GM13977 (cell line): ENCODE results near the gene CDC6.
"Not testable (repeated sequence)": the region's sequence is repeated elsewhere in the genome, so short reads cannot be mapped to it uniquely, and the experiment has no call there.

Source experiments
- DNase-seq: peaks from one replicate; pipeline ENCODE4 v3.0.0; 2012; ENCODE audit warnings: low spot score
- in situ Hi-C: fragments of 300-500 bp; cut with MboI; formaldehyde crosslinking; loops from one replicate; pipeline ENCODE4 v1.12.0; 2022; ENCODE audit warnings: low sequenced_read_pairs, low pct_unique_long_range_greater_than_20kb, mixed read lengths, inconsistent platforms; ENCODE audit not compliant: unreplicated experiment
- TF ChIP-seq, protein P1 (sequence below): IDR thresholded peaks from 2 replicates; pipeline ENCODE4 v1.5.1; 2012; ENCODE audit warnings: mild to moderate bottlenecking, control low read depth; ENCODE audit not compliant: insufficient read depth; ENCODE audit errors: extremely low read depth, missing control alignments

The CDC6 gene

DNA sequence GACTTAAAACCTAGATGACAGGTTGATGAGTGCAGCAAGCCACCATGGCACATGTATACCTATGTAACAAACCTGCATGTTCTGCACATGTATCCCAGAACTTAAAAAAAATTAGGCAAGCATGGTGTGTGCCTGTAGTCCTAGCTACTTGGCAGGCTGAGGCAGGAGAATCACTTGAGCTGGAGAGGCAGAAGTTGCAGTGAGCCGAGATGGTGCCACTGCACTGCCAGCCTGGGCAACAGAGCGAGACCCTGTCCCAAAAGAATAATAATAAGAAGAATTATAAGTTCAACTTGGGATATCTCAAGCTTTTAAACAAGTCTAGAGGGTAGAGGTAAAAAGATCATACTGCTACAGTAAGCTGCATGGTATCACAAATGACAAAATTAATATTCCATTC, 9.8 kb downstream of the CDC6 start:
- TF ChIP-seq, protein P1, sequence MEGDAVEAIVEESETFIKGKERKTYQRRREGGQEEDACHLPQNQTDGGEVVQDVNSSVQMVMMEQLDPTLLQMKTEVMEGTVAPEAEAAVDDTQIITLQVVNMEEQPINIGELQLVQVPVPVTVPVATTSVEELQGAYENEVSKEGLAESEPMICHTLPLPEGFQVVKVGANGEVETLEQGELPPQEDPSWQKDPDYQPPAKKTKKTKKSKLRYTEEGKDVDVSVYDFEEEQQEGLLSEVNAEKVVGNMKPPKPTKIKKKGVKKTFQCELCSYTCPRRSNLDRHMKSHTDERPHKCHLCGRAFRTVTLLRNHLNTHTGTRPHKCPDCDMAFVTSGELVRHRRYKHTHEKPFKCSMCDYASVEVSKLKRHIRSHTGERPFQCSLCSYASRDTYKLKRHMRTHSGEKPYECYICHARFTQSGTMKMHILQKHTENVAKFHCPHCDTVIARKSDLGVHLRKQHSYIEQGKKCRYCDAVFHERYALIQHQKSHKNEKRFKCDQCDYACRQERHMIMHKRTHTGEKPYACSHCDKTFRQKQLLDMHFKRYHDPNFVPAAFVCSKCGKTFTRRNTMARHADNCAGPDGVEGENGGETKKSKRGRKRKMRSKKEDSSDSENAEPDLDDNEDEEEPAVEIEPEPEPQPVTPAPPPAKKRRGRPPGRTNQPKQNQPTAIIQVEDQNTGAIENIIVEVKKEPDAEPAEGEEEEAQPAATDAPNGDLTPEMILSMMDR, result no peak
- in situ Hi-C loops, result no loop called here
- DNase-seq, result no peak

DNA sequence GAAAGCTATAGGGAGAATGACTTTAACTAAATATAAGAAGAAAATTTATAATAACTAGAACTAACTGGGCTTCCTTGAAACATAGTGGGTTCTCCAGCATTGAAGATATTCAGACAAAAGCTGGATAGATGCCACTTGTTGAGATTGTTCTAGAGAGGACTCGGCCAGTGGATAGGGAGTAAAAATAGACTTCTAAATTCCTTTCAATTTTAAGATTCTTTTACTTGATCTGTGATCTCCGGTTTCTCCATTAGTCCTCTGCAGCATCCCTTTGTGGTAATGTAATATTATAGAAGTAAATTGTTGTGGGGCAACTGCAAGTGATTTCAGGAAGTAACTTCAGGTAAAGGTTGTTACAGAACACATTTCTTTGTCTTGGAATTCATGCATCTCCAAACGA, 11.0 kb downstream of the CDC6 start:
- TF ChIP-seq, protein P1, result no peak
- in situ Hi-C loops, result no loop called here
- no peak for DNase-seq

DNA sequence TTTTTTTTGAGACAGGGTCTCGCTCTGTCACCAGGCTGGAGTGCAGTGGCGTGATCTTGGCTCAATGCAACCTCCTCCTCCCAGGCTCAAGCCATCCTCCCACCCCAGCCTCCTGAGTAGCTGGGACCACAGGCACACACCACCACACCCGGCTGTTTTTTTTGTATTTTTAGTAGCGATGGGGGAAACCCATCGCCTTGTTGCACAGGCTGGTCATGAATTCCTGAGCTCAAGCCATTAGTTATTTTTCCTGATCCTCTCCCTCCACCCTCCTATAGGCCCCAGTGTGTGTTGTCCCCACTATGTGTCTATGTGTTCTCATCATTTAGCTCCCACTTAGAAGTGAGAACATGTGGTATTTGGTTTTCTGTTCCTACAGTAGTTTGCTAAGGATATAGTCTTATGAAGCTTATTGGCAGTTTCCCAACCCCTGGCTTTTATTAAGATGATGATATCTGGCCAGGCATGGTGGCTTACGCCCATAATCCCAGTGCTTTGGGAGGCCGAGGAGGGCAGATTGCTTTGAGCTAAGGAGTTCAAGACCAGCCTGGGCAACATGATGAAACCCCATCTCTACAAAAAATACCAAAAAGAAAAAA, 11.6 kb downstream of the CDC6 start:
- in situ Hi-C loops, DNase-seq: not testable (repeated sequence)

DNA sequence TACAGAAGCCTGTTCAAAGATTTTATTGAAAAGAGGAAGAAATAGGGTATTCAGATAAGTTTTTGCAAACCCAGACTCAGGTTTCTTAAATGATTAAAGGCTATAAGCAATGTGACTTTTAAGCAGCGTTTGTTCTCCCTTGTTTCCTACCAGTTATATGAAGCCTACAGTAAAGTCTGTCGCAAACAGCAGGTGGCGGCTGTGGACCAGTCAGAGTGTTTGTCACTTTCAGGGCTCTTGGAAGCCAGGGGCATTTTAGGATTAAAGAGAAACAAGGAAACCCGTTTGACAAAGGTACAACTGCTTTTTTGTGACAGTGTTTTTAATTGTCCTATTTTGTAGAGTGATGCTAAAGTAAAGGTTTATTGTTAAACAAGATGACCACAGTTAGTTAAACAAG, 13.6 kb downstream of the CDC6 start:
- no peak for DNase-seq
- TF ChIP-seq, protein P1, result peak; percentile 34
- in situ Hi-C loops, result loop anchor here (5.0 kb wide), 1 partner anchor 51 kb away; no protein-coding TSS in a partner anchor

DNA sequence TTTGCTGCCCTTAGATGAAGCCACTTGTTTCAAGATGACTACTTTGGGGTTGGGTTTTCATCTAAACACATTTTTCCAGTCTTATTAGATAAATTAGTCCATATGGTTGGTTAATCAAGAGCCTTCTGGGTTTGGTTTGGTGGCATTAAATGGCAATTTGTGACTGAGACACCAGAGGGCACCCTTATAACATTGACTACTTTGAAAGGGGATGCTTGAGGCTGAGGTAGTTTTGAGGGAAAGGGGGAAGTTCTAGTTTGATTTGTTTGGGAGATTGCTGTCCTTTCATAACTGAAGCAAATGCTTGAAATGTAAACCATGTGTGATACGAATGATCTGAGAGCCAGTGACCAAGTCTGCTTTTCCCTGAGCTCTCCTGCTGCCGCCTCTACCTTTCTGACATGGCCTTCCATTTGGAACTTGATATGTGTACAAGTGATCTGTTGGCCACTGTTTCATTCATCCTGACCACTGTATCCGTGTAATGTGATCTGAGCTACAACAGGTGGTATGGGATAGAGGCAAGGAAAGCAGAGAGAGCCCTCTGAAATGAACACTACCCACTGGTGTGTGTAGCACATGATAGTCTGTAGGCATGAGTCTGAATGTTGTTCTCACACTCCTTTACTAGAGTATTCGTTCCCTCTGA, 15.5 kb downstream of the CDC6 start:
- TF ChIP-seq, protein P1, result peak; percentile 69
- DNase-seq, result peak; percentile 66
- in situ Hi-C loops, result loop anchor here (5.0 kb wide), 1 partner anchor 49 kb away; no protein-coding TSS in a partner anchor

DNA sequence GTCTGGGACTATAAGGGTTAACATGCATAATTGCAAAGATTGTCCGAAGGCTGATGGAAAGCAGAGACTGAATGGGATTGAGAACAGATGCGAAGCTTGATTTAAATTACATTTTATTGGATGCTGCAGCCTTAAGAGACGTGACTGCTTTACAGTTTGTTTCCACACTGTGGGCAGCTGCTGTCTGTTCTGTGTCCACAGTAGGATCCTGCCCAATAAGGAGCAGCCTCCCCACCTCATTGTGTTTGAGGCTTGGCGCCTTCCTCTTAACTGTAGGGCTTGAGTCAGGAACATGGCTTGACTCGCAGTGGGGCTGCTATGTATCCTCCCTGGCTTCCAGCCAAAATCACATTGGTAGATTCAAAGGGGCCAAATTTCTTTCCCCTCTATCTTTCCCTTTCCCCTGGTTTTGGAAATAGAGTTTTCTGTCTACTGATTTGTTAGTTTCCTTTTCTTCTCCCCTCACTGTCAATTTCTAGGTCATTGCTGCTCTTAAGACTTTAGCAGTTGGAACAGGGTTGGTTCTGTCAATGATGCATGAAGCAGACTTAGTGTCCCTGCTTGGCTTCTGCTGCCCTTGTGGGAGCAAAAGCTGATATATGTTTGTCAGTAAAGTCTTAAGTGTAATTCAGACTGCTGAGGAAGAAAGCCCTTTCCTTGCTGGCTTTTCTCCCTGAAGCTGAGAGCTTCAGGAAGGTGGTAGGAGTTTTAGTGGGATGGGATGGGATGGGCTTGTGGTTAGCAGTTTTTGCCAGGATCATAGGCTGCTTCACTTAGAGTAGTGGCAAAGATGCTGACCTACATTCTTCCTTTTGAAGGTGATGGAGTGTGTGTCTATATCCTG, 16.3 kb downstream of the CDC6 start:
- TF ChIP-seq, protein P1, result no peak
- in situ Hi-C loops, result loop anchor here (5.0 kb wide), 1 partner anchor 48 kb away; no protein-coding TSS in a partner anchor
- DNase-seq, result no peak

DNA sequence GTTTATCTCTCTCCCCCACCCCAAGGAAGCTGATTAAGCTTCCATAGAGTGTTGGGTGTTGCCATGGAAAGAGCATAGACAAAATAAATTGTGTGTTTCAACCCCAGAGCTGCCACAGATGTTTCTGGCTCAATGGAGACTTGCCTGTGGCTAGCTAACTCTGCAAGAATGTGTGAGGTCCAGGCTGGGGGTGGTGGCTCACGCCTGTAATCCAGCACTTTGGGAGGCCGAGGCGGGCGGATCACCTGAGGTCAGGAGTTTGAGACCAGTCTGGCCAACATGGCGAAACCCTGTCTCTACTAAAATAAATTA, 16.8 kb downstream of the CDC6 start:
- in situ Hi-C loops, result loop anchor here (5.0 kb wide), 1 partner anchor 48 kb away; no protein-coding TSS in a partner anchor

DNA sequence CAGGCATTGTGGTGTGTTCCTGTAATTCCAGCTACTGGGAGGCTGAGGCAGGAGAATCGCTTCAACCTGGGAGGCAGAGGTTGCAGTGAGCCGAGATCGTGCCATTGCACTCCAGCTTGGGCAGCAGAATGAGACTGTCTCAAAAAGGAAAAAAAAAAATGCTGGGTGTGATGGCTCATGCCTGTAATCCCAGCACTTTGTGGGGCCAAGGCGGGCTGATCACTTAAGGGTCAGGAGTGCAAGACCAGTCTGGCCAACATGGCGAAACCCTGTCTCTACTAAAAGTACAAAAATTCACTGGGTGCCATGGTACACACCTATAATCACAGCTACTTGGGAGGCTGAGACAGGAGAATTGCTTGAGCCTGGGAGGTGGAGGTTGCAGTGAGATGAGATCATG, 17.2 kb downstream of the CDC6 start:
- not testable (repeated sequence) for DNase-seq
- in situ Hi-C loops, result loop anchor here (5.0 kb wide), 1 partner anchor 47 kb away; no protein-coding TSS in a partner anchor

More for the DNA sequence above, 16.8 kb downstream of the CDC6 start:
- not testable (repeated sequence) for DNase-seq
